NT2/D1 (cell line): ENCODE results near the gene SLC2A13.

Experiments
- SUZ12 ChIP-seq: IDR thresholded peaks from 2 replicates; pipeline ENCODE4 v1.6.1; 2011; ENCODE audit not compliant: insufficient read length, insufficient read depth; ENCODE audit errors: extremely low read depth
- ZNF274 ChIP-seq: IDR thresholded peaks from 2 replicates; pipeline ENCODE4 v1.6.1; 2011; ENCODE audit warnings: mild to moderate bottlenecking, low read depth, low read length

DNA sequence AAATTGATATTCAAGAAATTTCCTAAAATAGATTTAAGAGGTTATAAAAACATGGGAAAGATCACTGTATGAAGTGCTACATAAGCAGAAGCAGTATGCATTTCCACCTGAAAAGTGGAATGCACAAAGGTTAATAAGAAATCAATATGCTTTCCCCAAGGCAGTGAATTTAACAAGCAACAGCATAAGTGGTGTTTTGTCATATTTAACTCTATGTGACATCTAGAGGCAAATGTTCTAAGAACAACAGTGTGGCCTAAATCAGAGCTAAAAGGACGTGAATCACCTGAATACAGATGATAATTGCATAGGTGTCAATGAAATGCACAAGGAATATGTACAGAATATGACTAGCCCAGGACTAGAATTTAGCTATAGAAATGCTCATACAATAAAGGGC is 49.5 kb downstream of the SLC2A13 start:
- TF ChIP-seq SUZ12 (no peak), ZNF274 (no peak)
